ENCODE measurements around the gene SHQ1. TPM values are rescaled to one million over a fixed set of nuclear protein-coding genes. Genes with fewer than 3 reads are reported as not detected.

The SHQ1 gene
- total RNA-seq: 15.9 TPM

GRCh38 chr3:72847751-72848702, at the start of gene SHQ1:
SHQ1 (minus strand) TSS chr3:72848445; CDS start chr3:72848340, 105 bp downstream.
- FAIRE-seq (peak; percentile 77), DNase-seq (ENCODE audit: low spot score in 2 of 2) (peak; percentile 80 to 90)

DNA sequence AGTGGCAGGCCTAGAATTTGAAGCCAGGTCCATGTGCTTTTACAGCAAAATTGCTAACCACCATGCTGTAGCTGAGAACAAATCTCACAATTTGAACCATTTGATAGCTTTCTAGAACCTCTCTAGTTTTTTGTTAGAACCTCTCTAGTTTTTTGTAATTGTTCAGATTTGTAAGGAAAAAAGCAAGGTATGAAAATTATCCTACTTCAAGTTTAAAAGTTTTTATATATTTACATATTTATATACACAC, 49.4 kb upstream of the SHQ1 start:
- no peak for FAIRE-seq

DNA sequence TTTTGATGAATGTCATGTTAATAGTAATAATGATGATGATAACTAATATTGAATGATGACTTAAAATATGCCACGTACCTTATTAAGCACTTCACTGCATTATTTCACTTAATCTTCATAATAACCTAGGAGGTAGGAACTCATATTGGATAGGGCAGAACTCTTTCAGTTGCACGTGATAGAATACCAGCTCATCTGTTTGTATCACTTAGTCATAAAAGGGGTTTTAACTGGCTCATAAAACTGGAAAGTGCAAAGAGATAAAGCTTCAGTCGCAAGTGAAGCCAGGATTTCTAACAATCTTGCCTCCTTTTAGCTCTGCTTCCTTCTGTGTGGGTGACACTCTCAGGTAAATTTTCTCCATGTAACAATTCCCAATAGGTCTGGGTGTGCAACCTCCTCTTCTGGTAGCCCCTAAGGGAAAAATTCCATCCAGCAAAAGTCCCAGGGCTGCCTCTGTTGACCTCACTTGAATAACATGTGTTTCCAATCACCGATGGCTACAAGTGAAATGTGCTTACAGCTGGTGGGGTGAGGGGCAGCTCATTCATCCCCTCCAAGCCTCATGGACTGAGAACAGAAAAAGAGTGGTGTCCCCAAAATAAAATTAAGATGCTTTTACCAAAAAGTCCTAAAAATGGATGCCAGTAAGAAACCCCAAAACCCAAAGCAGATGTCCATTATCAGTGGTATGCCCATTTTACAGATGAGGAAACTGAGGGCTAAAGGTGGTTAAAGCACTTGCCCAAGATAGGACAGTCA, 48.9 kb upstream of the SHQ1 start:
- no peak for FAIRE-seq

More for the DNA sequence above, 49.4 kb upstream of the SHQ1 start:
- no peak for DNase-seq (ENCODE audit: low spot score in 2 of 2)

GRCh38 chr3:72894976-72895552, 46.8 kb upstream of the SHQ1 start:
- no peak for FAIRE-seq
- DNase-seq (ENCODE audit: low spot score in 2 of 2): no peak

More for the DNA sequence above, 48.9 kb upstream of the SHQ1 start:
- DNase-seq (ENCODE audit: low spot score in 2 of 2): no peak

DNA sequence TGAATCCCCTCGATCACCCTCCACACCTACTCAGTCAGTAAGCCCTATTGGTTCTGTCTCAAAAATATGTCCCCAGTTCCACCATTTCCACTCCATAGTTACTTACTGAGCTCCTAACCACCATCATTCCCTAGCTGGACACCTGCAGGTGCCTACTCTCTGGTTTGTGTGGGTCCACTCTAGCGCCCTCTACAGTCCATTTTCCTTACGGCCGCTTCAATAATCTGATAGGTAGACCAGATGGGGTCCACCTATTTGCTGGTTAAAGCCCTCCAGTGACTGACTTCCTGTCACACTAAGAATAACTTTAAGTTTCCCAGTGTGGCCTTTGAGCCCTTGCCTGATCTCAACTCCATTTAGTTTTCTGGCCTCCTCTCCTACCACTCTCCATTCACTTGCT, 44.6 kb upstream of the SHQ1 start:
- no peak for FAIRE-seq
- DNase-seq (ENCODE audit: low spot score in 2 of 2): no peak

GRCh38 chr3:72892081-72892775, 44.0 kb upstream of the SHQ1 start:
- no peak for FAIRE-seq
- peak in 1 of 2 donors; percentile 61 for DNase-seq (ENCODE audit: low spot score in 2 of 2)

DNA sequence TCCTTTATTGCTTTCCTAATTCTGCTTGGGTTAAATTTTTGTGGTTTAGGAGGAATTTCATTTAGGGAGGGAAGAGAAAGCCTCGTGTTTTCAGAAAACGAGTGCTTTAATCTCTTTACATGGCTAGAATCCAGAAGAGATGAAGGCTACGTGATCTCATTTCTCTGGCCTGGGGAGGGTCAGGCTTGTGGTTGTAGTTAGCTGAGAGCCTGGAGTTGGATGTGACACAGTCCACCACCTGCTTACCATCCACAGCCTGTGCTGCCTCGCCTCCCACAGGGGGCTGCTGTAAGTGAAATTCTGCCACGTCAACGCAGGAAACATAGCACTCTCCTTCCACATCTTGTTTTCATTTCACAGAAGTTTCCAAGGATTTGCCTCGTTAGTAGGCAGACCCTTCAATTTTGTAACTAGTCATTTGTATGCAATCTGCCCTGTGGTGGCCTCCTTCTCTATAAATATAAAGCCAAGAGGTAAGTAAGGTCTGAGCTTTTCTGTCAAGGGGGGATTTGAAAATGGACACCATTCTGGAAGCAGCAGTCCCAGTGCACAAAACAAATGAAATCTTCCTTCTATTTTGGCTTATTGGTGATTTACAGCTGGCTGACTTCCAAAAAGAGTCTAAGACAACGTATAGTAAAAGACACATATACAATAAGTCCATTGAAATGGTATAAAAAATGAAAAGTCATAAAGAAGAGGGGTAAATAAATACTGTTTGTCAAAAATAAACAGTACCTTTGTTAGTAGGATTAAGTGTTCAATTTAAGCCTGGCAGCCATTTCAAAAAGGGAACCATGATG, 43.0 kb upstream of the SHQ1 start:
- FAIRE-seq: no peak
- no peak for DNase-seq (ENCODE audit: low spot score in 2 of 2)

DNA sequence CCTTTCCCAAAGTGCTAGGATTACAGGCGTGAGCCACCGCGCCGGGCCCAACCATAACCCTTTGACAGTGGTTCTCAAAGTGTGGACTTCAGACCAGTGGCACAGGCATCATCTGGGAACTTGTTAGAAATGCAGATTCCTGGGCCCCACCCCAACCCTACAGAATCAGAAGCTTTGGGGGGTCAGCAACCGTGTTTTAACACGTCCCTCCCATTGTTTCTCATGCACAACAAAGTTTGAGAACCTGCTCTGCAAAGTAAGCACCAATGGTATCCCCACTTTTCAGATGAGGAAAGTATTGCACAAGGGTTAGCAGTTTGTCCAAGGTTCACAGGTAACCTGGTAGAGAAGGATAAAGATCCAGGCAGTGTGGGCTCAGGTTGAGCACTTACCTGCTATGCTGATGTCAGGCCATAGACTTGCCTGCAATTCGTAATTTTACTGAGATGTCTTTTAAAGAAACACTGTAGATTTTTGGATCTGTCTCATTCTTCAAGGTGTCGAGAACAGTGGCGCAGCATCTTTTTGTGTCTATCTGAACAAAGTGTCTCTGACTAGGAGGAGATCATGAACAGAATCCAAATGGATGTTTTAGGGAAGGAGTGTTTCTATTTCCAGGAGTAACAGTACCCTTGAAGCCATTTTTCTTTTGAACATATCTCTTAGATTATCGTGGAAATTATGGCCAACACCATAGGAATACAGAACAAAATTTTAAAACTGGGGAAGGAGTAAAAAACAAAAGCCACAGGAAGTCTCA, 42.1 kb upstream of the SHQ1 start:
- FAIRE-seq (no peak), DNase-seq (ENCODE audit: low spot score in 2 of 2) (no peak)

- FAIRE-seq (no peak), DNase-seq (ENCODE audit: low spot score in 2 of 2) (peak in 1 of 2 donors; percentile 20)
These were observed 41.3 kb upstream of the SHQ1 start for GRCh38 chr3:72889310-72890165.

GRCh38 chr3:72888546-72889309, 40.5 kb upstream of the SHQ1 start:
- DNase-seq (ENCODE audit: low spot score in 2 of 2): peak in 1 of 2 donors; percentile 25

GRCh38 chr3:72887705-72888545, 39.7 kb upstream of the SHQ1 start, which contains the start of gene GXYLT2:
GXYLT2 (plus strand) TSS chr3:72888046; CDS start chr3:72888234, 188 bp downstream.
- FAIRE-seq (no peak), DNase-seq (ENCODE audit: low spot score in 2 of 2) (peak; percentile 67 to 76)

More at GRCh38 chr3:72888546-72889309, 40.5 kb upstream of the SHQ1 start:
- no peak for FAIRE-seq

- DNase-seq (ENCODE audit: low spot score in 2 of 2) (no peak), FAIRE-seq (no peak)
These were observed 39.1 kb upstream of the SHQ1 start for GRCh38 chr3:72887343-72887704.

DNA sequence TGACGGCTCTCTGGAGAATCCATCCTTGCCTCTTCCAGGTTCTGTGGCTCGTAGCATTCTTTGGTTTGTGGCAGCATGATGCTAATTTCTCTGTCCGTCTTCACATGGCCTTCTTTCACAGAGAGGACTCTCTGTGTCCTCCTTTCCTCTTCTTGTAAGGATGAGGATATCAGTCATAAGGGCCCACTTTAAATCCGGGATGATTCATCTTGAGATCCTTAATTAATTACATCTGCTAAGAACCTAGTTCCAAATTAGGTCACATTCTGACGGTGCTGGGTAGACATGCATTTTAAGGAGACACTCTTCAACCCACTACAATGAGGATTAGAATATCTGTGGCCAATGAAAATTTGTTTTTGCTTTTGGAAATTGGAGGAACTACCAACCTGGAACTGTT, 23.9 kb upstream of the SHQ1 start:
- no peak for FAIRE-seq
- DNase-seq (ENCODE audit: low spot score in 2 of 2): no peak

DNA sequence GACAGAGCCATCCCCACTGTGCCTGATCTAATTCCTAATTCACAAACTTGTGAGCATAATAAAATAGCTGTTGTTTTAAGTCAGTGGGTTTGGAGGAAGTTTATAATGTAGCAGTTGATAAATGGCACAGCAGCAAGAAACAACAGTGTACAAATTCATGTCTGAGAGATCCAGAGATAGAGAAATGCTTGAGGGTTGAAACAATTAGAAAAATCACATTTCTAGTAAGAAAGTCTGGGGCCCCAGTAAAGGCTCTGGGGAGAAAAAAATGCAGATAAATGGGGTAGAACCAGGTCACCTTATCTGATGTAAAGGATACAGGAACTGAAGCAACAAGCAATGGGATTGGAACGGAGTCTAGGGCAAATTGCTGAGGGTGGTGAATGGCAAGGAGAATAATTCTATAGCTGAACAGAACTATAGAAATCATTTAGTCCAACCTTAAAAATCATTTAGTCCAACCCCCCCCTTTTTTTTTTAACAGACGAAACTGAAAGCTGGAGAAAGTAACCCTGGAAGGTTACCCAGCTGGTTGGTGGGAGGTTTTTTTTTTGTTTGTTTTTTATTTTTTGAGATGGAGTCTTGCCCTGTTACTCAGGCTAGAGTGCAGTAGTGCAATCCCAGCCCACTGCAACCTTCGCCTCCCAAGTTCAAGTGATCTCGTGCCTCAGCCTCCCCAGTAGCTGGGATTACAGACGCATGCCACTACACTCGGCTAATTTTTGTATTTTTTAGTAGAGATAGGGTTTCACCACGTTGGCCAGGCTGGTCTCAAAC, 14.3 kb upstream of the SHQ1 start:
- FAIRE-seq (no peak), DNase-seq (ENCODE audit: low spot score in 2 of 2) (no peak)

DNA sequence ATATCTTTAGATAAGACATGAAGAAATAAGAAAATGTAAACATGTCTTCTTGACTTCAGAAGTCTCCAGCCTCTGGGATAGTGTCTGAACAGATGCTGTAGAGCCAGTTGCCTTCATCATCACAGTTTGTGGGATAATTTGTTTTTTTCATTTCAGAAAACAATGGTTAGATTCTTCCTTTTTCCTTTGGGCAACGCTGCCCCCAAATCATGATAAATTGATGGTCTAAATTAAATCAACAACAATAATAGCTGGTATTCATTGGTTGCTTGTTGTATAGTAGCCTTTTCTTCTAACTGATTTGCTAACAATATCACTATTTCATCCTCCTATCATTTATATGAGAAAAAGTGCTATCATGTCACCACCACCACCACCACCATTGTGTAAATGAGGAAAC, 12.6 kb upstream of the SHQ1 start:
- FAIRE-seq: no peak
- DNase-seq (ENCODE audit: low spot score in 2 of 2): no peak

GRCh38 chr3:72860053-72860452, 11.8 kb upstream of the SHQ1 start:
- no peak for FAIRE-seq
- no peak for DNase-seq (ENCODE audit: low spot score in 2 of 2)

Measured in frontal cortex (tissue), 4 donors.